ENCODE measurements around the gene PIK3CB.
"Not testable (repeated sequence)": the region's sequence is repeated elsewhere in the genome, so short reads cannot be mapped to it uniquely, and the experiment has no call there.

The PIK3CB gene

DNA sequence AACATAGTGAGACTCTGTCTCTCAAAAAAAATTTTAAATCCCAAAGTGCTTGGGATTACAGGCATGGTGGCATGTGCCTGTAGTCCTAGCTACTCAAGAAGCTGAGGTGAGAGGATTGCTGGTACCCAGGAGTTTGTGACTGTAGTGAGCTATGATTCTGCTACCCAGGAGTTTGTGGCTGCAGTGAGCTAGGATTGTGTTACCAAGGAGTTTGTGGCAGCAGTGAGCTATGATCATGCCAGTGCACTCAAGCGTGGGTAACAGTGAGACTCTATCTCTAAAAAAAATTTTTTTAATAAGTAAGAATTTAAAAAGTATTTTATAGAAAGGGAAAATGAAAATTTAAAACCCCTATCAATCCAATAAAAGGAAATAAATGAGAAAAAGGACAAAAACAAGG lies 156.6 kb downstream of the PIK3CB start:
- DNase-seq = no peak

DNA sequence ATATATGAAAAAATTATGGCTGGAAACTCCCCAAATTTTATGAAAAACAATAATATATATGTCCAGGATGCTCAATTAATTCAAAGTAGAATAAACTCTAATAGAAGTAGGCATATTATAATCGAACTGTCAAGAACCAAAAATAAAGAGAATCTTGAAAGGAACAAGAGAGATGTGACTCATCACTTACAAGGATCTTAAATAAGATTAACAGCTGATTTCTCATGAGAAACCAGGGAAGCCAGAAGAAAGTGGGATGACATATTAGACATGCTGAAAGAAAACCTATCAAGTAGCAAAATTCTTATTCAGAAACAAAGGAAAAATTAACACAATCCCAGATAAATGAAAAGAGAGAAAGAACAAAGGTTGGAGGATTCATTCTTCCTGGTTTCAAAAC lies 159.3 kb downstream of the PIK3CB start:
- no peak for DNase-seq

DNA sequence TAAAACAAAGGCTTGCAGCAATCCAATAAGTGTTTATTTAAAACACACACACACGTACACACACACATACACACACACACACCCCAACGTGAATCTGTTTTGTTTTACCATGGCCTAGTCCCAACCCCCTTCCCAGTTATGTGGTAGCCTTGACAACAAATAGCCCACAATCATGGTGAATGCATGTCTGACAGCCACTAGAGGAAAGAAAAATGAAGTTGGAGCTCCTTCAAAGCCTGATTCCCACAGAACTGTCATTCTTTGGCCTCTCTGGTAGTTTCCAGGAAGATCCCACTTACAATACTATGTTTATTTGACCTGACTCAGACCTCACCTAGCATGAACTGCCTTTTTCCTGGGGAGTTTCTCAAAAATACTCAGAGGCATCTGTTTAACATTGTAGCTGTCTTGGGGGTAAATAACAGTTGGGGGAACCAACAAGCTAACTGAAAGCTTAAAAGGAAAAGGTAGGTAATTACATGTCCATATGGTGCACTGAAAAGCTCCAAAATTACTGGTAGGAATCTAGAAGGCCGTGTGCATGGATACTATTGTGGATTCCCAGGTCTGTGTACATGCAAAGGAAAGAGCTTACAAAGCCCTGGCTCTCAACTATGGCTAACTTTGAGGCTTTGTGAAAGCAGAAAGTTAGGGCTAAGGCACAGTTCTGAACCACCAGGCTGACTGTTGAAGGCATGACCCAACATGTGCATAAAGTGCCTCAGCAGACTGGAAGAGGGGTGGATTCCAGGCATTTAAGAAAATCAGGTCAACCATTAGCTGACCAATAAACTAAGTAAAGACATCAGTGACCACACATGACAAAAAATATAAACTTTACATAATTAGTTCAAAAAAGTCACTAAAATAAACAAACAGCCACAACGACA lies 160.8 kb downstream of the PIK3CB start:
- no peak for DNase-seq

DNA sequence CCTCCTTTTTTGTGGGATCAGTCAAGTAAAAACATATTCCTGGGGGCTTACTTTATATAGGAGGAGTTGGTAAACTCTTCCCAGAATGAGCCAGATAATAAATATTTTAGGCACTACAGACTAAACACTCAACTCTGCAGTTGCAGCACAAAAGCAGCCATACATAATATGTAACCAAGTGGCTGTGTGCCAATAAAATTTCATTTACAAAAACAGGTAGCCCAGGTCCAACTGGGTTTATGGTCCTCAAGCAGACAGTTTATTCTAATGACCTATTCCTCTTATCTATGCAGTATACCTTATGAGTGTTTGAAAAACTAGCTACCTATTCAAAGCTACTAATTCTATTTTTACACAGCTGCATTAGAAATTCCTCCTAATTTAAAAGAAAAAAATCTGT lies 164.3 kb downstream of the PIK3CB start:
- no peak for DNase-seq

DNA sequence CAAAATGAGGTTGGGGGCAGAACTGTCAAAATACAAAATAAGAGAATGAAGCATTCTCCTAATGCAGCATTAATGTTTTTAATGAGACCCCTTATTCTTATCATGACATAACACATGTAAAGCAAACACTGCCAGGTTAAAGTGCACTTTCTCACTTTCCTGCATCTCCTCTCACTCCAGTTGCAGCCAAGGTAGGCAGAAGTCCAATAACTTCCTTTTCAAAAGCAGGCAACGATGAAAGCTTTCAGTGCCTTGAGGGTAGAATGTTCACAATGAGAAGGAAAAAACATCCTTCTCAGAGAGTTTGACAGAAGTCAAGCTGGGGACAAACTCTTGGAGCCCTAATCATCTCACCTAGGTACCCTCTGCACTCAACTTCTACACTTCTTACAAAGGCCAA lies 166.6 kb downstream of the PIK3CB start:
- no peak for DNase-seq

DNA sequence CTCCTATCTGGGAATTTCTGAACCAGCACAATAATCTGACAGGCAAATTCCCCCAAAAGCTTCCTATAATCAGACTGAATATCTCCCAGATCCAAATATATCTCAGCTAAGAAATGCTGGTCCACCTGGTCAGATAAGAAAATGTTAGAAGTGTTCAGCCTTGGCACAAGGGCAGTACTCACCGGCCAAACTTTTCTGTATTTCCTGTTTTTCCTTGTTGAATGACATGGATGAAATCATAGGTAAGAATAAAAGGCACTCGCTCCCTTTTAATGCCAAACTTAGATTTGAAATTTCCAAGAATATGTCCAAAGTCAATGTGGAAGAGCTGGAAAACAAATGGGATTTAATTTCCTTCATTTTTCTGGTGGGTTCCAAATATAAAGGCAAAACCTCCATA lies 177.2 kb downstream of the PIK3CB start:
- DNase-seq = no peak

DNA sequence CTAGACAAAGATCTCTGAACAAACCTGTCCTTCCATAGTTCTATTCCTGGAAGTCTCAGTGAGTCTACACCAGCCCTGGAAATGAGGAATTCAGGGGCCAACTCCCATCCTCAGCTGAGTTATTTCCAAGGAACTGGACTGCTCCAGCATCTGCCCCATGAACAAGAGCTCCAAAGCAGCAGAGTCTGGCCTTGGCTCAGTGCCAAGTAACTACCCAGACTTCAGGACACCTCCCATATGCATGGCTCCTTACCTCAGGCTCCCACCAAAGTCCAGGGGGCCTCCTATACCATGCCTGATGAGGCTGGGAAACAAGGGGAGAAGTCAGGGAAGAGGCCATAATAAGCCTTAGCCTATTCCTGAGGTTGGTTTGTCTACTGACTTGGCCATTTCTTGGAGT lies 181.2 kb downstream of the PIK3CB start:
- DNase-seq = no peak

DNA sequence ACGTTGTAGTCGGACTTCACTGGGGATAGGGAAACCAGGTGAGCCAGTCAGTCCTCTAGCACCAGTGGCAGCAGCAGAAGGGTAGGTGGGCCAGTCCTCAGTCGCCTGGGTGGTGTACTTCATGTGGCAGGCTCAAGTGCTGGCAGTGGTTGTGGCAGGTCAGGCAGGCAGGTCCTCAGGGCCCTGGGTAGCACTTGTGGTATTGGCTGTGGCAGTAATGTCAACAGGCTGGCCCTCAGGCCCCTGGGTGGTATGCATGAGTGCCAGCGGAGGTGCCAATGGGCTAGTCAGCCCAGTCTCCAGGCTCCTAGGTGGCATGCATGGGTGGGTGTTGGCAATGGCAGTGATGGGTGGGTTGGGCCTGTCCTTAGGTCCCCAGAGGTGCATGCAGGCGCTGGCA lies 185.6 kb downstream of the PIK3CB start:
- no peak for DNase-seq

DNA sequence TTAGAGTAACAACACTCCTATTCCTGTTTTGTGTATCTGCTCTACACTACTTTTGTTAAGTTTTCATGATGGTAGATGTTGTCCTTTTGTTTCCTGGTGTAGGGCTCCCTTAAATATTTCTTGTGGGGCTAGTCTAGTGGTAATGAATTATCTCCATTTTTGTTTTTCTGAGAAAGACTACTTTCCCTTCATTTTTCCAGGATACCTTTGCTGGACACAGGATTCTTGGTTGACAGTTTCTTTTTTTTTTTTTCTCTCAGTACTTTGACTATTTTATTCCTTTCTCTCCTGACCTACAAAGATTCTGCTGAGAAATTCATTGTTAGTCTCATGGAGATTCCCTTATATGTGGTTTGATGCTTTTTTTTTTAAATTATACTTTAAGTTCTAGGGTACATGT lies 188.2 kb downstream of the PIK3CB start:
- no peak for DNase-seq

DNA sequence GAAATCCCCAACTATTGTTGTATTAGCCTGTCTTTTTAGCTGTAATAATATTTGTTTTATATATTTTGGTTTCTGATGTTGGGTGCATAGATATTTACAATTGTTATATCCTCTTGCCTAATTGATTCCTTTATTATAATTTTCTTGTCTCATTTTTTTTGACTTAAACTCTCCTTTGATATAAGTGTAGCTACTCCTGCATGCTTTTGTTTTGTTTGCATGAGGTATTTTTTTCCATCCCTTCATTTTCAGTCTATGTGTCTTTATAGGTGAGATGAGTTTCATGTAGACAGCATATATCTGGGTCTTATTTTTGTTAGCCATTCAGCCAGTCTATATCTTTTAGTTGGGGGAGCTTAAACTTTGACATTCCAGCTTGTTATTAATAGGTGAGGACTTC lies 188.7 kb downstream of the PIK3CB start:
- DNase-seq = no peak

DNA sequence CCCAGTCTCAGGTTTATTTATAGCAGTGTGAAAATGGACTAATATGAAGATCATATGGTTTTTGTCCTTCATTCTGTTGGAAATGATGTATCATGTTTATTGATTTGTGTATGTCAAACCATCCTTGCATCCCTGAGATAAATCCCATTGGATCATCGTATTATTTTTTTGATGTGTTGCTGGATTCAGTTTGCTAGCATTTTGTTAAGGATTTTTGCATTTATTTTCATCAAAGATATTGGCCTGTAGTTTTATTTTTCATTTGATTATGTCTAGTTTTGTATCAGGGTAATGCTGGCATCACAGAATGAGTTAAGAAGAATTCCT lies 191.8 kb downstream of the PIK3CB start:
- DNase-seq = no peak

DNA sequence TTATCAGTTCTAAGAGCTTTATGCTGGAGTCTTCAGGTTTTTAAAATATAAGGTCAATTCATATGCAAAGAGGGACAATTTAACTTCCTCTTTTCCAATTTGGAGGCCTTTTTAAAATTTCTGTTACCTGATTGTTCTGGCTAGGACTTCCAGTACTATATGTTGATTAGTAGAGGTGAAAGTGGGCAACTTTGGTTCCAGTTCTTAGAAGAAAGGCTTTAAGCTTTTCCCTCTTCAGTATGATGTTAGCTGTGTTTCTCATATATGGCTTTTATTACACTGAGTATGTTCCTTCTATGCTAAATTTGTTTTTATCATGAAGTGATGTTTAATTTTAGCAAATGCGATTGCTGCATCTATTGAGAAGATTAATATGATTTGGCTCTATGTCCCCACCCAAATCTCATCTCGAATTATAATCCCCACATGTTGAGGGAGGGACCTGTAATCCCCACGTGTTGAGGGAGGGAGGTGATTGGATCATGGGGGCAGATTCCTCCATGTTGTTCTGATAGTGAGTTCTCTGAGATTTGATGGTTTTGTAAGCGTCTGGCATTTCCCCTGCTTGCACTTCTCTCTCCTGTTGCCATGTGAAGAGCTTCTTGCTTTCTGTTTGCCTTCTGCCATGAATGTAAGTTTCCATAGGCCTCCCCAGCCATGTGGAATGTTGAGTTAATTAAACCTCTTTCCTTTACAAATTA lies 192.4 kb downstream of the PIK3CB start:
- DNase-seq = no peak

DNA sequence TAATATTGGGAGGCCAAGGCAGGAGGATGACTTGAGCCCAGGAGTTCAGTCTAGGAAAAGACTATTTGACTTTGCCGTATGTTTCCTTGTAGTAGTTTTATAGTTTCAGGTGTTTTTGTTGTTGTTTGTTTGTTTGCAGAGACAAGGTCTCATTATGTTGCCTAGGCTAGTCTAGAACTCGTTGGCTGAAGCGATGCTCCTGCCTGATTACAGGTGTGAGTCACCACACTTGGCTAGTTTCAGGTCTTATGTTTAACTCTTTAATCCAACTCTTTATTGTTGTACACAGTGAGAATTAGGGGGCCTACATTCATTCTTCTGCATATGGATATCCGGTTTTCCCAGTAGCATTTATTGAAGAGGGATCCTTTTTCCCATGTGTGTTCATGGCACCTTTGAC lies 194.2 kb downstream of the PIK3CB start:
- DNase-seq = no peak

DNA sequence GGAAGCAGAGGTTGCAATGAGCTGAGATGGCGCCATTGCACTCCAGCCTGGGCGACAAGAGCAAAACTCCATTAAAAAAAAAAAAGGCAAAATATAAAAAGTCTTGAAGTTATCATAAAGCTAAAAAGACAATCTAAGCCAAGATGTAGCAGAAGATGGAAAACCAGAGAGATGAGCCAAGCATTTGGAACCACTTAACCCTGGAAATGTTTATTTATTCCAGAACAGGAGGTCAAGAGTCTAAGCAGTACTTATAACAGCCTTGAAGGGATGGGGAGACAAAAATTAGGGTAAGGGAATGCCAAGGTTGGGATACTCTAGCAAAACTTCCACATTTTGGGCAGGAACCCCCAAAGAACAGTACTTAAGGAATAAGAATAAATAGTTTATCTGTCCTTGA lies 196.1 kb downstream of the PIK3CB start:
- no peak for DNase-seq

DNA sequence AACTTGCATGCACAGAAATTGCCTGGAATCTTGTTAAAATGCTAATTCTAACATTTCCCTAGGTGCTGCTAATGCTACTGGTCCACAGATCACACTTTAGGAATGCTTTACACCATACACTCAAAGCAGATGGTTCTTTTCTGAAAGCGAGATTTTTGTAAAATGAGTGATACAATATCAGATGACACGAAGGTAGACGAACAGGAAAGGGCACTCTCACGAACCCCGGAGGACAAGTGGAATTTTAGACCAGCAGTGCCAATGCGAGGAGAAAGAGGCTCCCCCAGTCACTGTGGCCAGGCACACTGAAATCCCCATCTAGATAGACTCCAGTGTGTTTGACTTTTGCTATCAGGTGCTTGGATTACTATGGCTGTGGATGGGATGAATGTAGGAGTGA lies 205.2 kb downstream of the PIK3CB start:
- DNase-seq = no peak

DNA sequence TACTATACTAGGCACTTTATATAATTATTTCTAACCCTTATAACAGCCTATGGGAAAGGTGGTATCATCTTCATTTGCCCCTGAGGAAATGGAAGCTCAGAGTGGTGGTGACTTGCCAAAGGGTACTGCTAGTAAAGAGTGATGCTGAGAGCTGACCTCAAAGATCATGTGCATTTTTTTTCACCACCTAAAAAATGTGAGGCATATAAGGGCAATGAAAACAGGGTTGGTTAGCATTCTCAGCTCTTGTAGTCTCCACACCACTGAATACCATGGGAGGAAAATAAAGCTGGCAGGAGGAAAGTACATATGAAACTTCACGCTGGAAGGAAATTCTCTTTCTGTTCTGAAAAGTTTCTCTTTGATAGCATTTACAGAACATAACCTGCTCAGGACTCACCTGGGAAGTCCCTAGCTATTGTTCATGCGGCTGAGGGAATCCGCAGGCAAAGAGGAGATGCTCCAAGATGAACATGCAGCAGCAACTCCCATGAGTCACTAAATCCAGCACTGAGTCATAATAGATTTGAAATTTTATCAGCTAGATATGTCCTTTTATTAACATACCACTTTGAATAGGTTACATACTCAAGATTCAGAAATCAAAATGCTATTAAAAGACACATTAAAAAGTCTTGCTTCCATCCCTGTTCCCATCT lies 208.9 kb downstream of the PIK3CB start:
- DNase-seq = no peak

DNA sequence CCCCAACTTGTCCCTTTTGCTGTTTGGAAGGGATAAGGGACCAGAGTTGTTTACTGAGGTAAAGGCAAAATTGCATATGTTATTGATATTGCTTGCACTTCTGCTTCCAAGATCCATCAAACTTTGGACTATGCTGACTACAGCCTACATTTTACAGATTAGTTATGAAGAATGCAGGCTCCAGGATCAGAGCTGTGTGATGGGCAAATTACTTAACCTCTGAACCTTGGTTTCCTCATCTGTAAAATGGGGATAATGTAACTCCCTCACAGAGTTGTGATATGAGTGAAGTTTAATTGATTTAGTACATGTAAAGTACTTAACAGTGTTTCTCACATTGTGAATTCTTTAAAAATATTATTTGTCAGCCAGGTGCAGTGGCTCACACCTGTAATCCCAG lies 210.2 kb downstream of the PIK3CB start:
- DNase-seq = no peak

DNA sequence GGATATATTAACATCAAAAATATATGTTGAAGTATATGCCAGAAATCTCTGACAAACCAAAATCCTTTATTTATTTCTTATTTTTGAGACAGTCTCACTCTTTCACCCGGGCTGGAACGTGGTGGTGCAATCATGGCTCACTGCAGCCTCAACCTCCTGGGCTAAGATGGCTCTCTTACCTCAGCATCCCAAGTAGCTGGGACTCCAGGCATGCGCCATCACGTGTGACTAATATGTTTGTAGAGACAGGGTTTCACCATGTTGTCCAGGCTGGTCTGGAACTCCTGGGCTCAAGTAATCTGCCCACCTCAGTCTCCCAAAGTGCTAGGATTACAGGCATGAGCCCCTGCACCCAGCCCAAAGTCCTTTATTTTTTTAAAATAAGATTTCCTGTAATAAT lies 214.3 kb downstream of the PIK3CB start:
- DNase-seq = no peak

DNA sequence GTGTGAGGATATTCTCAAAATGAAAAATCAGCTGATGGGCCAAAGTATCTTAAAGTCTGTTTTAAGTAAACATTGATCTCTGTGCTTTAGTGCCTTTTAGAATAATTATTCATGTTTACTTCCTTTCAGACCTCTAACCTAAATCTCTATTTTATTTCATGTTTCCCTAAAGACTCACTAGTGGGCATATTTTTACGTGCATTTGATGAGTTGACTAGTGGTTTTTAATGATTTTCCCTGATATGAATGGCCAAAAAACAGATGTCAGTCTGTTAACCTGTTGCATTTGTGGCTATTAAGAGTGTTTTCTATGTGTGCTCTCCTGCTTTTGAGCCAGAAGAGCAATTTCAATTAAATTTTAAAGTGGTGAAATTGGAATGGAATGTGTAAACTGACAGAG lies 219.3 kb downstream of the PIK3CB start:
- no peak for DNase-seq

DNA sequence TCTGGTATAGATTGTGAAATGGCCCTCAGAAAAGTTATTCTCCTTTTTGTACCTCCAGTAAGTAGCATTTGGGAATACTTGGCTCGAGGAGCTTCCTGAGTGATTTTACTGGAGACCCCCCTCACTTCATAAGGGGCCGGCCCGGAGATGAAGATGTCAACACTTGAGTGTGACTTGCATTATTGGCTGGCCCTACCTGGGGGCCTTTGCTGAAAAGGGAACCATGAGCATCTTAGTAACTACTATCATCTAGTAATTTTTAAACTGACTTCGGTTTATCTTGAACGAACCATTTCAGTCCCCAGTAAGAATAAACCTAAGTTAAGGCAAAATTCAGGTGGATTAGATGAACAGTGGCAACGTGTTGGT lies 224.8 kb downstream of the PIK3CB start:
- no peak for DNase-seq

DNA sequence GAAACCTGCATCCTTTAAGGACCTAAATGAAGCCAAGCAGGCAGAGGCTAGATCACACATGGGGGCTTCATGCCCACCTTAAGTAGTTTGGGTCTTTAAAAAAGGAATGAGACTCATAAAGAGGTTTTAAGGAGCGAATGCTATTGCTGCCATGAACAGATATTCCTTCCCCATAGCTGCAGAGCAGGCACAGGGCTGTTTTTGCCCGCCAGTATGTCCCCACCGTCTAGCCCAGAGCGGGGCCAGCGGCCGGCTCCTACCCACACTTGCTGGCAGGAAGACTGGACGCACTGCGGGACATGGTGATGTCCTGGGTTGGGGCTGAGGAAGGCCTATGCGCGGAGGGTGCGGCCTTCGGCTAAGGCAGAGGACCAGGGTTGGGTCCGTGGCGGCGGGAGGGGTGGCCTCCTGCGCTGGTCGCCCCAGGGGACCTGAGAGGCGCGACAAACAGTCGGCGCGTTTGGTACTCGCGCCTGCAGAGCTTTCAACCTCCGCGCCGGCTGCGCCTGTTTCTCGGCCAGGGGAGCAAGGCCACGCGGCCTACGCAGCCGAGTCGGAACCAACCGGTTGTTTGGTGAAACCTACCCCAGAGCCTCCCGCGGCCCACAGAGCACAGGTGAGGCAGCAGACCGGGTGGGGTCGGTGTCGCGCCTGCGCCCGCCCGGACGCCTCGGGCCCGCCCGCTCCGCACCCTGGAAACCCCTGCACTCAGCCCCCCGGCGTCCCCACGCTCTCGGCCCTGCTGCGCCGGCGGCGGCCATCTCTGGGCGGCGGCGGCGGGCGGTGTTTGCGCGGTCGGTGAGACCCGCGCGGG lies 226.2 kb downstream of the PIK3CB start, which contains the start of gene FAIM:
Gene FAIM (plus strand): TSS at position 450 of the 814 bp plus-strand sequence. CDS start 10,956 bp downstream, outside the sequence.
- peak; percentile 53 for DNase-seq

DNA sequence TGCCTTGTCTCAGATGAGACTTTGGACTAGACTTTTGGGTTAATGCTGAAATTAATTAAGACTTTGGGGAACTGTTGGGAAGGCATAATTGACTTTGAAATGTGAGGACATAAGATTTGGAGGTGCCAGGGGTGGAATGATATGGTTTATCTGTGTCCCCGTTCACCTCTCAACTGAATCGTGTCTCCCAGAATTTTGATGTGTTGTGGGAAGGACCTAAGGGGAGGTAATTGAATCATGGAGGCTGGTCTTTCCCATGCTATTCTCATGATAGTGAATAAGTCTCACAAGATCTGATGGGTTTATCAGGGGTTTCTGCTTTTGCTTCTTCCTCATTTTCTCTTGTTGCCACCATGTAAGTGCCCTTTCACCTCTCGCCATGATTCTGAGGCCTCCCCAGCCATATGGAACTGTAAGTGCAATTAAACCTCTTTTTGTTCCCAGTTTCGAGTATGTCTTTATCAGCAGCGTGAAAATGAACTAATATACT lies 230.6 kb downstream of the PIK3CB start:
- DNase-seq = not testable (repeated sequence)
